ENCODE data around the gene ACACB.
"Not testable (repeated sequence)": the region's sequence is repeated elsewhere in the genome, so short reads cannot be mapped to it uniquely, and the experiment has no call there.

Gene ACACB

DNA sequence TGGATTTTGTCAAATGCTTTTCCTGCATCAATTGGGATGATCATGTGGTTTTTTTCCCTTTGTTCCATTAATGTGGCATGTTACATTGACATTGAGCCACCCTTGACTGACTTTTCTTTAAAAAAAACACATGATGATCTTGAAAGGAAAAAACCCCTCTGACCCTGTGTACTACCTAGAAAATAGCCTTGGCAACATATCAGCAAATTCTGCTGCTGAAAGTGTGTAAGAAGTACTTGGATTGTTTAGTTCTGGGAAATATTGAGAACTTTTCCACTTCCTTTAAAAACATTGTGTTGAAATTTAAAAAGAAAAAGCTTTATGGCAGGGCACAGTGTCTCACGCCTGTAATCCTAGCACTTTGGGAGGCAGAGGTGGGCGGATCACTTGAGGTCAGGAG is 20.7 kb downstream of the ACACB start:
- DNase-seq (ENCODE audit: low read depth, low spot score): no peak
- H3K27ac ChIP-seq: no peak overlapping the region

DNA sequence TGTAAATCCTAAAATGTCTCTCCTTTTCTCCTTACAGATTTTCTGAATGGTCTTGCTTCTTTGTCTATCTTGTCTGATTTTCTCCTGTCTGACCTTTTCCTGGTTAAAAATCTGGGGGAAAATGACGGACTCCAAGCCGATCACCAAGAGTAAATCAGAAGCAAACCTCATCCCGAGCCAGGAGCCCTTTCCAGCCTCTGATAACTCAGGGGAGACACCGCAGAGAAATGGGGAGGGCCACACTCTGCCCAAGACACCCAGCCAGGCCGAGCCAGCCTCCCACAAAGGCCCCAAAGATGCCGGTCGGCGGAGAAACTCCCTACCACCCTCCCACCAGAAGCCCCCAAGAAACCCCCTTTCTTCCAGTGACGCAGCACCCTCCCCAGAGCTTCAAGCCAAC is 23.0 kb downstream of the ACACB start:
- no peak overlapping the region for H3K27ac ChIP-seq
- no peak for DNase-seq (ENCODE audit: low read depth, low spot score)

DNA sequence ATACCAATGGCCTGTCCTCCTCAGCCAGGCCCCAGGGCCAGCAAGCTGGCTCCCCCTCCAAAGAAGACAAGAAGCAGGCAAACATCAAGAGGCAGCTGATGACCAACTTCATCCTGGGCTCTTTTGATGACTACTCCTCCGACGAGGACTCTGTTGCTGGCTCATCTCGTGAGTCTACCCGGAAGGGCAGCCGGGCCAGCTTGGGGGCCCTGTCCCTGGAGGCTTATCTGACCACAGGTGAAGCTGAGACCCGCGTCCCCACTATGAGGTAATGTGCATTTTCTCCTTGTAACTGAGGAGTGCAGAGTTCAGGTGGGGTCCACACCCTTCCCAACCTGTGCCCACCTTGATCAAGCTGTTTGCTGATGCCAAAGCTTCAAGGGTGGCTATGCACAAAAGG is 23.4 kb downstream of the ACACB start:
- no peak for DNase-seq (ENCODE audit: low read depth, low spot score)
- H3K27ac ChIP-seq: no peak overlapping the region

DNA sequence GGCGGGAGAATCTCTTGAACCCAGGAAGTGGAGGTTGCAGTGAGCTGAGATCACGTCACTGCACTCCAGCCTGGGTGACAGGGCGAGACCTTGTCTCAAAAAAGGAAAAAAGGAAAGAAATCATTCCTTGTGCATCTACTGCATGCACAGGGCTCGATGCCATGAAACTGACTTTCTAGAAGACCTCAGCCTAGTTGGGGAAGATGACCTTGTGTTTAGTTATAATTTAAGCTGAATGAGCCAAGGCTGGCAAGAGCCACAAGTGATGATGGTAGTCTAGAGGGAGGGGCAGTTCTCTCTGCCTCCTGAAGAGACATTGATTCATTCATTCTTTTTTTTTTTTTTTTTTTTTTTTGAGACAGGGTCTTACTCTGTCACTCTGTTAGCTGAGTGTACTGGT is 24.2 kb downstream of the ACACB start:
- H3K27ac ChIP-seq: no peak overlapping the region
- DNase-seq (ENCODE audit: low read depth, low spot score): no peak

DNA sequence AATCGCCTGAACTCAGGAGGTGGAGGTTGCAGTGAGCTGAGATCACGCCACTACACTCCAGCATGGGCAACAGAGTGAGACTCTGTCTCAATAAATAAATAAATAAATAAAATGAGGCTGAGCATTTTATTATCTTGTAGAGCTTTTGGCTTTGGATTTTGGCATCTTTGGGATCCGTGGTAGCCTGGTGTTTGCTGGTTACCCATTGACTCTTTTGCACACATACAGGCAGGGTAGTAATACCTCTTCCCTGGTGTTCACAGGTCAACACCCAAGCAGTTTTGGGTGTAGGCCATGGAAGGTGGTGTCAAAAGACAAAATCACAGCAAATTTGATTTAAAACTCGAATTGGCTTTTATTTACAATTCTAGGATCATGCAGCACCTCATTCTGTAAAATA is 27.8 kb downstream of the ACACB start:
- no peak overlapping the region for H3K27ac ChIP-seq
- DNase-seq (ENCODE audit: low read depth, low spot score): no peak

DNA sequence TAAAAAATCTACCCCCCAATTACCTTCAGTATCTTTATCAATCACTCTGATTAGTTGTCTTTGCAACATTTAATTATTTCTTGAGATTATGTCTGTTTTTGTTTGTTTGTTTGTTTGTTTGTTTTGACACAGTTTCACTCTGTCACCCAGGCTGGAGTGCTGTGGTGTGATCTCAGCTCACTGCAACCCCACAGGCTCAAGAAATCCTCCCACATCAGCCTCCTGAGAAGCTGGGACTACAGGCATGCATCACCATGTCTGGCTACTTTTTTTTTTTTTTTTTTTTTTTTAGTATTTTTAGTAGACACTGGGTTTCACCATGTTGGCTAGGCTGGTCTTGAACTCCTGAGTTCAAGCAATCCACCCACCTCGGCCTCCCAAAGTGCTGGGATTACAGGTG is 30.7 kb downstream of the ACACB start:
- H3K27ac ChIP-seq; DNase-seq (ENCODE audit: low read depth, low spot score): not testable (repeated sequence)

DNA sequence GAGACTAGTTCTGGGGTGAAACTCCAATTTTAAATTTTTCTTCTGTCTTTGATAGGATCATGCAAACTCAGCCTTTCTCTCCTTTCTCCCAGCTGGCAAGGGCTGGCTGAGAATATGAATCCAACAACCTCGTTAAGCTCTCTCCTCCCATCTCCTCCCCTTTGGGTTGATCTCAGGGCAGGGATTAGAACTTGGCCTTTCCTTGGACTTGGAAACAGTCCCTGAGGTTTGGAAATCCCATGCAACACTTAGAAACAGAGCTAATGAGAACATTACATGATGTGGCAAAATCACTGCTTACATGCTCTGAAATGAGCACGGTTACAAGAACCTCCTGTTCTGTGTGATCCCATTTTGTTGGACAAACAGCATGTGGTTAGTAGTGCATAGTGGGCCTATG is 31.6 kb downstream of the ACACB start:
- no peak for DNase-seq (ENCODE audit: low read depth, low spot score)
- no peak overlapping the region for H3K27ac ChIP-seq

DNA sequence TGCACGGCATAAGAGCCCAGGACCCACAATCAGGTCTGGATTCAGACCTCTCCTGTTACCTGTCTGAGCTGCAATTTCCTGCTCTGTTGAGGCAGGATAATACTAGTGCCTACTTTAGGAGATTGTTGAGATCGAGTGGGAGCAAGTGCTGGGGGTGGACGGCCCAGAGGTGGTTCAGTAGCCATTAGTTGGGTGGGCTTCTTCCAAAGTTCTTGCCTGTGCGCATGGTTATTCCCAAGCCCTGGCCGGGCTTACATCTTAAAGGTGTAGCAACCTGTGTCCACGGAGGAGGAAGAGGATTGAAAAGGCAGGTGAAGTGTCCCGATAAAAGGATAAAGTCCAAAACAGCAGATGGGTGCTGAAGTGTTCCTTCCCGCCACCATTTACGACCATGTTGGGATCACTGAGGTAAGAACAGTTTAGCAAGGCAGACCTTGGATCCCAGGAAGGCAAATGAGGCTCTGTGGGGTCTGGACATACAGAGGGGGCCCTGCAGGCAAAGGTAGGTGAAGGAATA is 33.8 kb downstream of the ACACB start:
- no peak overlapping the region for H3K27ac ChIP-seq
- DNase-seq (ENCODE audit: low read depth, low spot score): no peak

DNA sequence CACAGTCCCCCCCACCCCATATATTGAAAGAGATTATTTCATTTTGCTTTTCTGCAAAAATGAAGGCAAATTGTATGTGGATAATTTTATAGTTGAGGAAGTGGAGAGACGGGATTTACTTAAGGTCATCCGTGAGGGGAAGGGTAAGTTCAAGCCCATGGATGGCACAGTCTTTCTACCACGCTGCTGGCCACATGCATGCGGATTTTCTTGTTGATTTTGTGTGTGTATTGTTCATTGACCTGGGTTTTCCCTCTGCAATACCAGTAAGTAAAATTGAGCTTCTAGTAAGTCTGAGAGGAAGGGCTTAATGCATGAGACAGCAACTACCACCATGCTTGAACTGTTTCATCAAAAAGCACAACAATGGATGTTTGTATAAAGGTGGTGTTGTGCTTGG is 35.1 kb downstream of the ACACB start:
- DNase-seq (ENCODE audit: low read depth, low spot score): no peak
- no peak overlapping the region for H3K27ac ChIP-seq

DNA sequence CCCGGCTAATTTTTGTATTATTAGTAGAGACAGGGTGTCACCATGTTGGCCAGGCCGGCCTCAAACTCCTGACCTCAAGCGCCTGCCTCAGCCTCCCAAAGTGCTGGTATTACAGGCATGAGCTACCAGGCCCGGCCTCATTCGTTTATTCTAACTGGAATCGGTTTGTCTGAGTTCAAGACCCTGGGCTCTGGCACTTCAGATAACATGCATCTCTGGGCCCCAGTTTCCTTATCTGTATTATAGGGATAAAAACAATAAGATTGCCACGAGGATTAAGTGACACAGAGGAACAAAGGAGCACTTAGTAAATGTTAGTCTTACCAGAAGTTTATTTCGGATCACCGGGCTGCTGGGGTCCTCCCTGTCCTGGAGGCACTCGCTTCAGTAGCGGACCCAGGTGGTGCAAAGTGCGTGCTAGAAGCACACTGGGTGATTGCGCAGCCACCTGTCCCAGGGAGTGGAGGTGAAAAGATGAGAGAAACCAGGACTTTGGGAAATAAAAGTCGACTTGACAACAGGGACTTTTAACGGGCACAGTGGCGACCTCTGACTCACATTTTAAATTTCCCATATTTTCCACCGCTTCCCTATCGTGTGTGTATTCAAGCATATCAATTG is 37.5 kb downstream of the ACACB start:
- DNase-seq (ENCODE audit: low read depth, low spot score): no peak
- H3K27ac ChIP-seq: no peak overlapping the region

DNA sequence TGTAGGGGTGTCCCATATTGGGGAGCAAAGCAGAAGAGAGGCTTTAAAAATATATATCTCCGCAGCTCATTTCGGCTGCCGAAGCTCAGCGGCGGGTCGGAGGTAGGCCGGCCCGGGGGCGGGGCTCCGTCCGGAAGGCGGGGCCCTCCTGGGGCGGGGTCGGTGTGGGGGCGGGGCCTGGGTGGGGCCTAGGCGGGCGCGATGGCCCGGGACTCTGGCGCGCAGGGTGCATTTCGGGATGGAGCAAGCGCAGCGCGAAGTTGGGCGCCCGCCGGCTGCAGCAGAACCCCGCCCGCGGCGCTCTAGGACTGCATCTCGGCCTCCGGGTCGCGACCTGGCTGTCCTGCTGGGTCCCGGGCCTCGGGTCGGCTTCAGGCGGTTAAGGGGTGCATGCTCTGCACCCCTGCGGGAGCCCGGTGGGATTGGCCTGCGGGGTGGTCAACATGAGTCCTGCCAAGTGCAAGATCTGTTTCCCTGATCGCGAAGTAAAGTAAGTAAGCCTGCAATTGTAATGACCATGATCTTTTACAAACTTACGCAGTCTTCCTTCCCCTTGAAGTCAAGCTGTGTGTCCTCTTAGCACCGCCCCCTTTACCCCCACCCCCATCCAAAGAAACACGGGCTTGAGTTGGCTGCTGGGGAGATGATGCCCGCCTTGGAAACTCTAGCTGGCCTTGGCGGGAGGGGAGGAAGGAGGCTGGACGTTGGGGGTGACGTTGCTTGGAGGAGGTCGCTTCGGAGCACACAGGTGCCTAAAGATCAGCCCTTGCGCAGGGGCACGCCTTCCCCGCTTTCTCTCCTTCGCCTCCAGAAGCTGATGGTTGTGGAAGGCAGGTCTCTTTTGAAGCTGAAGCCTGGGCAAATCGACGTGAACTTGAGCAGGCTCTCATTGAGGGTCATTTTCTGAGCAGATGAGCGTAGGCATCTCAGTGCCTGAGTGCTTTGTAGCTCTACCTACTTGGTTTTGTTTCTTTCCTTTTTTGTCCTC is 38.4 kb downstream of the ACACB start:
- no peak overlapping the region for H3K27ac ChIP-seq
- no peak for DNase-seq (ENCODE audit: low read depth, low spot score)

DNA sequence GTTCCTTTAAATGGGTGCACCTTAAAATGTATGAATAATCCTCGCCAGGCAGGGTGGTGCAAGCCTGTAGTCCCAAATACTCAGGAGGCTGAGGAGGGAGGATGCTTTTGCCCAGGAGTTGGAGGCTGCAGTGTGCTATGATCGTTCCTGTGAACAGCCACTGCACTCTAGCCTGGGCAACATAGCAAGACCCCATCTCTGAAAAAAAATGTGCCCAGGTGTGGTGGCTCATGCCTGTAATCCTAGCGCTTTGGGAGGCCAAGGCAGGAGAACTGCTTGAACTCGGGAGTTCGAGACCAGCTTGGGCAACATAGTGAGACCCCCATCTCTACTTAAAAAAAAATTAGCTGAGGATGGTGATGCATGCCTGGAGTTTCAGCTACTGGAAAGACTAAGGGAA is 39.6 kb downstream of the ACACB start:
- no peak overlapping the region for H3K27ac ChIP-seq
- DNase-seq (ENCODE audit: low read depth, low spot score): no peak

DNA sequence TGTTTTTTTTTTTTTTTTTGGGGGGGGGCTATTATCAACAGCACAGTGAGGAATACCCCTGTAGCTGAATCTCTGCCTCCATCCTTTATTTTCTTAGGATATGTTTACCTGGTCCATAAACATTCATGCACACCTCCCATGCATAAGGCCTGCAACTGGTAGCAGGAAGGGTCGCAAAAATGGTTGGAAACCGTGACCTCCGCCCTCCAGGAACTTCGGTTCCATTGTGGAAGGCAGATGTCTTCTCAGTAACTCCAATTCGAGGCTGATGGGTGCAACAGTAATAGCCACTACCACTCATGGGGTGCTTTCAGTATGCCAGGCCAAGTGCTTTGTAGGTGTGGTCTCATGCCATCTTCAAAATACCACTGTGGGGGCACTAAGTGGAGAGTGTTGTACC is 40.2 kb downstream of the ACACB start:
- DNase-seq (ENCODE audit: low read depth, low spot score): no peak
- no peak overlapping the region for H3K27ac ChIP-seq

DNA sequence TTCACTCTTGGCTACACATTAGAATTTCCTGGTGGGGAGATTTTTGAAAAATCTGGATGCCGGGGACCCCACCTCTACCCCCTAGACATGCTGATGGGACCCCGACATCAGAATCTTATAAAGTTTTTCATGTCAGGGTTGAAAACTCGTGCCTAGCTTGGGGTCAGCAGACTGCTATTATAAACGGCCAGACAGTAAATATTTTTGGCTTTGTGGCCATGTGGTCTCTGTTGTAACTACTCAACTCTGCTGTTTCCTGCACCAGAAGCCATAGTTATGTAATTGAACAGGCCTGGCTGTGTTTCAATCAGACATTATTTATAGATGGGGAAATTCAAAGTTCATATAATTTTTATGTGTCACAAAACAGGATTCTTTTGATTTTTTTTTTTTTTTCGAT is 41.6 kb downstream of the ACACB start:
- DNase-seq (ENCODE audit: low read depth, low spot score): no peak
- H3K27ac ChIP-seq: no peak overlapping the region

DNA sequence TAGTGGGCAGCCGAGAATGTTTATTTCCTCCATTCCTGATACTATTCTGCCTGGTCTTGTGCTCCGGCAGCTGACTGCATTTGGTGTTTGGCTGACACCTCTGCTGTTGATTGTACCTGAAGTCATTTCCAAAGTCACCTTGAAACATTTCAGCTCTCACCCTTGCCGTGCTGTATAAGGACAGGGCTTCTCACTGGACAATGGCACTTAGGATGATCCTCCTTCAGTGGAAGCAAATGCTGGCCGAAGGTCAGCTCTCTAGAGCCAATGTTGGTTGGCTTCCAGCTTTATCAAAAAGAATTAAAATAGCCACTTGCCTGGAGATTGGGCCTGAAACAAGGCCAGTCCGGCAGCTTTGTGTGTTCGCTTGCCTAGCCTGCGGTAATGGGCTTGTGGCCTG is 44.0 kb downstream of the ACACB start:
- no peak for DNase-seq (ENCODE audit: low read depth, low spot score)
- no peak overlapping the region for H3K27ac ChIP-seq

DNA sequence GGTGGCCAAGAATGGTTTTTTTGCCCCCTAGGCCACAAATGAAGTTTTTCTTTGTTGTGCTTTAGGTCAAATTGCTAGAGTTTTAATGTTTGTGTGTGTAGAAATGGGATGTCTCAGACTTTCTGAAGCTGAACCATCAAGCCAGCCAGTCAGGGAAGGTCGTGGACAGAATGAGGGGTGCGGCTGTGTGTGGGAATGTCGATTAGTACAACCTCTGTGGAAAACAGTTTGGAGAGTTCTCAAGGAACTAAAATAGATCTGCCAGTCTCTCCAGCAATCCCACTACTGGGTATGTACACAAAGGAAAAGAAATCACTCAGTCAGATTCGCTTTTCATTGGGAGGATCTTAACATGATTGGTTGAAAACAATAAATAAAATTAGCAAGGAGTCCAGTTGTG is 44.5 kb downstream of the ACACB start:
- no peak for DNase-seq (ENCODE audit: low read depth, low spot score)

DNA sequence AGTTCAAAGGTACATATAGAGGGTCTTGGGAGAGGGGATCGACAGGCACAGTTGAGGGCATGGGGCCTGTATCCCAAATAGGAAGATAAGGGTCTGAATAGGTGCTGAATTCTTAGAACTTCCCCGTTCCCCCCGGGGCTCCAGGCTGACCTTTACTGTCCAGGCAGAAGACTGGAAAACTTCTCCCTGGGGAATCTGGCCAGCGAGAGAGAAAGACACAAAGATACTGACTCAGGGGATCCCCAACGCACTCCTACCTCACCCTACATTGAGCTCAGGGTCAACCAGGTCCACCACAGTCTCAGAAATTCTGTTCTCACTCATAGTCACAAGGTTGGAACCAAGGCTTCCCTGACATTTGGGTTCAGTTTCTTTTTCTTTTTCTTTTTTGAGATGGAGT is 46.2 kb downstream of the ACACB start:
- no peak overlapping the region for H3K27ac ChIP-seq
- DNase-seq (ENCODE audit: low read depth, low spot score): no peak

More for the DNA sequence above, 44.5 kb downstream of the ACACB start:
- H3K27ac ChIP-seq: no peak overlapping the region

DNA sequence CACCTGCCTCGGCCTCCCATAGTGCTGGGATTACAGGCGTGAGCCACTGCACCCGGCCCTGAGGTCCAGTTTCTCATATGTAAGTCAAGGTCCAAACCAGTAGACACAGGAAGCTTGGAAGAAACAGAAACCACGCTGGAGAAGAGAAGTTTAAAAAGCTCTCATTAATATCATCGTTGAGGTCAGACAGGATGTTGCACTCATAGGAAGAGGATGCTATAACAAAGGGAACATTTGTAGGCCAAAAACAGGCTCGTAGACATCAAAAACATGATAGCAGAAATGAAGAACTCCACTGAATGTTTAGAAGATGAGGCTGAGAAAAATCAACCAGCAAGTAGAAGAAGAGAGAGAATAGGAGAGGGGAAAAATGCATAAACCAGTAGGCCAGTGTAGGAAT is 46.8 kb downstream of the ACACB start:
- DNase-seq (ENCODE audit: low read depth, low spot score): no peak

DNA sequence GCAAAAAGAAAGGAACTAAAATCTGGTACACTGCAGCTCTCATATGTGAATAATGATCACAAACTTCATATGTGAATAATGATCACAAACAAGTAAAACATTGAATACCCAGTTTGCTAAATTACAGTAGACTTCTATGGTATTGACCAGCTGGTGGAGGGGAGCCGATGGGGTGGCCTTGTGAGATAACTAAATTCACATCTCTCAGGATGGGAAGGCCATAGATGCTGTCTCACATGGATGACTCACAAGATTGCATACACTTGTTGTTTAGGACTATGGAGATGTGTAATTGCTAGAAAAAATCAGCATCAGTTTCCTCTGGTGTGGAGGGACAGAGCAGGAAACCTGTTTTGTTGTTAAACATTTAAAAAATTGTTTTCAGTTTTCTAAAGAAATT is 49.2 kb downstream of the ACACB start:
- DNase-seq (ENCODE audit: low read depth, low spot score): no peak

More for the DNA sequence above, 46.8 kb downstream of the ACACB start:
- H3K27ac ChIP-seq: no peak overlapping the region

DNA sequence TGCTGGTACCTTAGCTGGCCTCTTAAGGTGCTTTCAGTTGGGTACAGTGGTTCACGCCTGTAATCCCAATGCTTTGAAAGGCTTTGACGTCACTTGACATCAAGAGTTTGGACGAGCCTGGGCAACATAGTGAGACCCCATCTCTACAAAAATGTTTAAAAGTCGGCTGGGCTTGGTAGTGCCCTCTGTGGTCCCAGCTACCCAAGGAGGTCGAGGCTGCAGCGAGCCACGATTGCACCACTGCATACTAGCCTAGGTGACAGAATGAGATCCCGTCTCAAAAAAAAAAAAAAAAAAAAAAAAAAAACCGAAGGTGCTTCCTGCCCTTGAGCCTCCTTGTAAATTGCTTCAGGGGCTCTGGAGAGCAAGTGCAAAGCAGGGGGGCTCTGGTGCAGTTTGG is 50.0 kb downstream of the ACACB start:
- no peak overlapping the region for H3K27ac ChIP-seq
- DNase-seq (ENCODE audit: low read depth, low spot score): no peak

More for the DNA sequence above, 49.2 kb downstream of the ACACB start:
- no peak overlapping the region for H3K27ac ChIP-seq

DNA sequence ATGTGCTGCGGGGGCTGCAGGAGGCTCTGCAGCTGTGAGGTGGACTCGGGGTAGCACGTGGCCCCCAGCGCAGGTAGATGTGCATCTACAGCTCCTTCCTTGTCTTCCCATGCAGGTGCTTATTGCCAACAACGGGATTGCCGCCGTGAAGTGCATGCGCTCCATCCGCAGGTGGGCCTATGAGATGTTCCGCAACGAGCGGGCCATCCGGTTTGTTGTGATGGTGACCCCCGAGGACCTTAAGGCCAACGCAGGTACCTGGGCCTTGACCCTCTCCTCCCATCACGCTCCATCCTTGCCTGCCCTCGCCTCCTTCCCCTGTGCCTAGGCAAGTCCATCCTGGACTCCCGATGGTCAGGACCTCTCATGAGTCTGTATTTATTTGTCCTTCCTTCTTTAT is 51.4 kb downstream of the ACACB start:
- no peak overlapping the region for H3K27ac ChIP-seq
- no peak for DNase-seq (ENCODE audit: low read depth, low spot score)

Measured in epithelial cell of prostate (primary cell).